ENCODE results near the gene EPB41L5.
"Not testable (repeated sequence)": the region's sequence is repeated elsewhere in the genome, so short reads cannot be mapped to it uniquely, and the experiment has no call there.

Gene EPB41L5

DNA sequence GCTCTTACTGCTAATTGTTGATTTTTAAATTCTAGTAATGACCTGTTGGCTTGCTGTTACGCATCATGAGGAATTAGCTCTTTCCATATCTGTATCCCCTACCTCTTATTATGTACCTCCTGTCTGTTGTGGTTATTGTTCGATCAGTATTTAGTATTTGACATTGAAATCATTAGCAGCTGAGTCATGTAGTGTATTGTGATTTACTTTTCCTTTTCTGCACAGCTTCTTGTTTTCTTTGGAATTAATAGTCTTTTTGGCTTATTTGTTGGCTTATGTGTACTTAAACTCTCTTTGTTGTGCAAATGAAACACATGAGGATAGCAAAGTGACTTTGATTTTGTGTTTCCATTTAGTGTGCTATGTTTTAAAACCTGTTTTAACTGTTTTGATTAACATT lies 4.3 kb downstream of the EPB41L5 start:
- Mint-ChIP-seq H3K27ac (no peak overlapping the region), H3K9me3 (no peaks in the 10 kb centered on the region), H3K4me1 (ENCODE audit: low read depth) (peaks cover 17% of the 10 kb centered on the region), H3K4me3 (no peak overlapping the region), H3K27me3 (no peaks in the 10 kb centered on the region), H3K36me3 (ENCODE audit: low read depth) (peaks cover 5% of the 10 kb centered on the region)

DNA sequence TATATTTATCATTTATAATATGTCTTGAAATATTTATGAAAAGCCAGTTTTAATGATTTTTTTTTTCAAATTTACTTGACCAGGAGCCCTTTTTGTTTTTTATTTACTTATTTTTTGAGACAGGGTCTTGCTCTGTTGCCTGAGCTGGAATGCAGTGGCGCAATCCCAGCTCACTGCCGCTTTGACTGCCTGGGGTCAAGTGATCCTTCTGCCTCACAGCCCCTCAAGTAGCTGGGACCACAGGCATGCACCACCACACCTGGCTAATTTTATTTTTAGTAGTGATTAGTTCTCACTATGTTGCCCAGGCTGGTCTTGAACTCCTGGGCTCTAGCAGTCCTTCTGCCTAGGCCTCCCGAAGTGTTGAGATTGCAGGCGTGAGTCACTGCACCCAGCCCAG lies 5.7 kb downstream of the EPB41L5 start:
- Mint-ChIP-seq H3K9me3 (peaks cover under 1% of the 10 kb centered on the region), H3K27ac (no peak overlapping the region), H3K27me3 (no peaks in the 10 kb centered on the region), H3K36me3 (ENCODE audit: low read depth) (peaks cover 14% of the 10 kb centered on the region), H3K4me1 (ENCODE audit: low read depth) (peaks cover 11% of the 10 kb centered on the region), H3K4me3 (no peak overlapping the region)

DNA sequence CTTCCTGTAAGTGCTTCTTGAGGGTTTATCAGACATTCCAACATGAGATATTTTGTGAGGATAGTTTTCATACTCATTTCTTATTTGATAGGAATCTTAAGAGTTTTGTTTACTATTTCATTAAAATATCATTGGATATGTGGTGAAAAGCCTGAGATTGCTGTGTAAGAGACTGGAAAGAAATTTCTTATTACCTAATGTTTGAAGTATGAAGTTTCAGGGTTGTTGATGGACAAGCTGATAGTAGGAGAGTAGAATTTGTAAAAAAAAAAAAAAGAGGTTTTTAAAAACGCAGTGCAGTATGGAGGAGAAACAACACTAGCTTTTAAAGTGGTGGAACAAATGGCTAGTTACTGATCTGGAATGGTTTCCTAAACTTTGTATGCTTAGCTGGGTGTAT lies 7.7 kb downstream of the EPB41L5 start:
- Mint-ChIP-seq H3K9me3 (peaks cover 11% of the 10 kb centered on the region), H3K4me3 (no peak overlapping the region), H3K27me3 (no peaks in the 10 kb centered on the region), H3K36me3 (ENCODE audit: low read depth) (peaks cover 24% of the 10 kb centered on the region), H3K27ac (no peak overlapping the region), H3K4me1 (ENCODE audit: low read depth) (no peaks in the 10 kb centered on the region)

DNA sequence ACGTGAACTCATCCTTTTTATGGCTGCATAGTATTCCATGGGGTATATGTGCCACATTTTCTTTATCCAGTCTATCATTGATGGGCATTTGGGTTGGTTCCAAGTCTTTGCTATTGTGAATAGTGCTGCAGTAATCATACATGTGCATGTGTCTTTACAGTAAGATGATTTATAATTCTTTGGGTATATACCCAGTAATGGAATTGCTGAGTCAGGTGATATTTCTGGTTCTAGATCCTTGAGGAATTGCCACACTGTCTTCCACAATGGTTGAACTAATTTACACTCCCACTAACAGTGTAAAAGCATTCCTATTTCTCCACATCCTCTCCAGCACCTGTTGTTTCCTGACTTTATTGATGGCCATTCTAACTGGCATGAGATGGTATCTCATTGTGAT lies 9.6 kb downstream of the EPB41L5 start:
- H3K27ac Mint-ChIP-seq; H3K4me3 Mint-ChIP-seq; H3K4me1 Mint-ChIP-seq (ENCODE audit: low read depth); H3K27me3 Mint-ChIP-seq: not testable (repeated sequence)
- Mint-ChIP-seq H3K36me3 (ENCODE audit: low read depth) (peaks cover 24% of the 10 kb centered on the region), H3K9me3 (peaks cover 11% of the 10 kb centered on the region)

DNA sequence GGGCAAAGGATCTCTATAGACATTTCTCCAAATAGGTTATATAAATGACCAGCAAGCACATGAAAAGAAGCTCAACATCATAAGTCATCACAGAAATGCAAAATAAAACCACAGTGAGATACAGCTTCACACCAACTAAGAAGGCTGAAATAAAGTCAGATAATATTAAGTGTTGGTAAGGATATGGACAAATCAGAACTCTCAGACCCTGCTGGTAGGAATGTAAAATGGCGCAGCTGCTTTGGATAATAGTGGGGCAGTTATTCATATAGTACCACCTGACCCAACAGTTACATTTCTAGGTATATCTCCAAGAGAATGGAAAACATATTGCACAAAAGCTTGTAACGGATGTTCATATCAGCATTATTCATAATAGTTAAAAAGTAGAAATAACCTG lies 14.0 kb downstream of the EPB41L5 start:
- Mint-ChIP-seq H3K4me1 (ENCODE audit: low read depth) (no peaks in the 10 kb centered on the region), H3K4me3 (no peak overlapping the region), H3K27ac (no peak overlapping the region), H3K27me3 (no peaks in the 10 kb centered on the region), H3K9me3 (peaks cover 11% of the 10 kb centered on the region), H3K36me3 (ENCODE audit: low read depth) (peaks cover 19% of the 10 kb centered on the region)

DNA sequence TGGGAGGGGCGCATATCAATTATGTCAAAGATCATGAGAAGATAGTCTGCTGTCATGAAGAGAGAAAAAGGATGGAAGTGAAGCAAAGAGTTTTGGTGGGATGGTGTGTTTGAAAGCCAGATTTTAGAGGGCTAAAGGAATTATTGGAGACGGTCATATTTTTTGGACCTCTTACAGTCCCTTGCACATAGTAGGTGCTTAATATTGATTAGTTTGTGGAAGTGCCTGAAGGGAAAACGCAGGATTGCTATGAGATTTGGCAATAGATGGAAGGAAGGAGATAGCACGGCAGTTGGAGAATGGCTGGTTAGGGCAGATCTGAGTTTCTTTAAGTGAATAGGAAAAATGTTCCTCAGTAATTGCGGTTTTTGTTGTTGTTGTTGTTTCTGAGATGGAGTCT lies 15.9 kb downstream of the EPB41L5 start:
- peaks cover 7% of the 10 kb centered on the region for H3K9me3 Mint-ChIP-seq
- H3K4me1 Mint-ChIP-seq (ENCODE audit: low read depth) = no peaks in the 10 kb centered on the region
- peaks cover 10% of the 10 kb centered on the region for H3K36me3 Mint-ChIP-seq (ENCODE audit: low read depth)
- H3K27me3 Mint-ChIP-seq = no peaks in the 10 kb centered on the region
- no peak overlapping the region for H3K4me3 Mint-ChIP-seq
- H3K27ac Mint-ChIP-seq = no peak overlapping the region

DNA sequence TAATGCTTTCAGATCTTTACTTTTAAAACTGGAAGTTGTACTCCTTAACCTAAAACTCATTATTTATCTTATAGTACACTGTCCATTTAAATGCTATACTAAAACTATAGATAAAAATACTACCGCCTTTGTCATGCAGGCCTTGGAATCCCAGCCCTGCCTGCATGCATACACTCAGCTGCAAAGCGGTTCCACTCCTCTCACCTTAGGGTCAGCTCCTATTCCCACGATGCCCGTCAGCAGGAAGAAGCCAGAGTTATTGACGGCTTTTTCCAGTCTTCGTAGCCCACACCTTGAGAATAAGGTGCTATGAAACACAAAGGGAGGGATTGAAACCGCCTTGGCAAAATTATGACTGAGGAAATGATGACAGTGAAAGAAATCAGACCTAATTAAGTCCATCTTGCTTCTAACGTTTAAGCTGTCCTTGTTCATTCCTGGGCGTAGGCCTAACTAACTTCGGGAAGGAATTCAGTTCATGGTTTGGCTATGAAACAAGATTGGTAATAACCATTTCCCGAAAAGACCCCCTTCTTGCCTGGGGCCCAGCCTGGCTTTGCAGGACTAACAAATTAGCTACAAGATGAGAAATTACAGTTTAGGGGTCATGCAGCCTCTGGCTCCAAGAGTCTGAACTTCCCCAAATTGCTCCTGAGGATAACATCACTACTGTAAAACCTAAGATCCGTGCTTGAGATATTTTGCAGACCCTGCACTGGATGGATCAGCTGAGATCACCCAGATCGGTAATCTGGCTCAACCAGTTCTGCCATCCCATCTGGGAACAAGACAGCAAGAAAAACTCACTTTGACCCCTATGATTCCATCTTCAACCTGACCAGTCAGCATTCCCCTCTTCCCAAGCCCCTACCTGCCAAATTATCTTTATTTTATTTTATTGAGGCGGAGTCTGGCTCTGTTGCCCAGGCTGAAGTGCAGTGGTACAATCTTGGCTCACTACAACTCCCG lies 17.1 kb downstream of the EPB41L5 start:
- no peak overlapping the region for H3K4me3 Mint-ChIP-seq
- H3K27ac Mint-ChIP-seq = no peak overlapping the region
- H3K36me3 Mint-ChIP-seq (ENCODE audit: low read depth) = peaks cover 5% of the 10 kb centered on the region
- peaks cover 5% of the 10 kb centered on the region for H3K9me3 Mint-ChIP-seq
- no peaks in the 10 kb centered on the region for H3K27me3 Mint-ChIP-seq
- H3K4me1 Mint-ChIP-seq (ENCODE audit: low read depth) = no peaks in the 10 kb centered on the region

DNA sequence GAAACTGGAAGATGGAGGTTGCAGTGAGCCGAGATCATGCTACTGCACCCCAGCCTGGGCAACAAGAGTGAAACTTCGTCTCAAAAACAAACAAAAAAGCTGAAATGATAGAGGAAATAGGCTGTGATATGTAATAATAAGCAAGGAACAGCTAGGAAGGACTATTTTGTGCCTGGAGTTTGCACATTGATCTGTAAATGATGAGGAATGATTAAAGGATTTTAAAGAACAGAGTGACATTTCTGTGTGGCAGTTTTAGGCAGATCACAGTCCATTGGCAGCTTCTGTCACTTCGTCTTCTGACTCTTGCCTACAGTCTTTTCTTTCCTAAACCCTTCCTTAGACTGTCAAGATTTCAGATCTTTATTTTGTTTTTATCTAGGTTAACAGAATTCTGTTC lies 19.4 kb downstream of the EPB41L5 start:
- Mint-ChIP-seq H3K9me3 (no peaks in the 10 kb centered on the region), H3K27ac (no peak overlapping the region), H3K4me3 (no peak overlapping the region), H3K36me3 (ENCODE audit: low read depth) (no peaks in the 10 kb centered on the region), H3K4me1 (ENCODE audit: low read depth) (no peaks in the 10 kb centered on the region), H3K27me3 (no peaks in the 10 kb centered on the region)

DNA sequence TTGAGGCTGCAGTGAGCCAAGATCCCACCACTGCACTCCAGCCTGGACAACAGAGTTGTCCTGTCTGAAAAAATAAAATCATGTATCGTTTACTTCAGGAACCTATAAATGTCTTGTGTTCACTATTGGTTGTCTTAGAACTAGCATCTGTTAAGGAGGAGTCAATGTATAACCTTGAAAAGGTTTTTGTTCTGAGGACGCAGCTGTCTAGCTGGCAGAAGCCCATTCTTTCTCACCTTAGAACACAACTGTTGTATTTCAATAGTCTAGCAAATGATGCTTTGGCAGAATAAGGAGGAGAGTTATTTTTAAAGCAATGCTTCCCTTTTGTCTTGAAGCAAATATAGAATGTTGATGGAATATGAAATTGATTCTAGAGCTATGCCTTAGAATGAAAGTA lies 21.1 kb downstream of the EPB41L5 start:
- Mint-ChIP-seq H3K27me3 (no peaks in the 10 kb centered on the region), H3K27ac (no peak overlapping the region), H3K4me3 (no peak overlapping the region), H3K36me3 (ENCODE audit: low read depth) (peaks cover 3% of the 10 kb centered on the region), H3K9me3 (no peaks in the 10 kb centered on the region), H3K4me1 (ENCODE audit: low read depth) (peaks cover 3% of the 10 kb centered on the region)

DNA sequence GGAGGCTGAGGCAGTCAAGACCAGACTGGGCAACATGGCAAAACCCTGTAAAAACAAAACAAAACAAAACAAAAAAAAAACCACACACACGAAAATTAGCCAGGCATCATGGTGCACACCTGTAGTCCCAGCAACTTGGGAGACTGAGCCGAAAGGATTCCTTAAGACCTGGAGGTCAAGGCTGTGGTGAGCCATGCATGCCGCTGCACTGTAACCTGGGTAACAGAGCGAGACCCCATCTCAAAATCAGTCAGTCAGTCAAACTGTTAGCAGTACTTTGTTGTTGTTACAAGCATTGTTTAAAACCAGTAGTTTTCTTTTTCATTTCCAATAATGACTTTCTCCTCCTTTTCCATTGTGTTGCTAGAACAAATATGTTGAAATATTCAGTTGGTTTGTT lies 21.7 kb downstream of the EPB41L5 start:
- Mint-ChIP-seq H3K4me1 (ENCODE audit: low read depth) (peaks cover 6% of the 10 kb centered on the region), H3K9me3 (no peaks in the 10 kb centered on the region), H3K36me3 (ENCODE audit: low read depth) (peaks cover 5% of the 10 kb centered on the region), H3K27ac (no peak overlapping the region), H3K27me3 (no peaks in the 10 kb centered on the region), H3K4me3 (no peak overlapping the region)

DNA sequence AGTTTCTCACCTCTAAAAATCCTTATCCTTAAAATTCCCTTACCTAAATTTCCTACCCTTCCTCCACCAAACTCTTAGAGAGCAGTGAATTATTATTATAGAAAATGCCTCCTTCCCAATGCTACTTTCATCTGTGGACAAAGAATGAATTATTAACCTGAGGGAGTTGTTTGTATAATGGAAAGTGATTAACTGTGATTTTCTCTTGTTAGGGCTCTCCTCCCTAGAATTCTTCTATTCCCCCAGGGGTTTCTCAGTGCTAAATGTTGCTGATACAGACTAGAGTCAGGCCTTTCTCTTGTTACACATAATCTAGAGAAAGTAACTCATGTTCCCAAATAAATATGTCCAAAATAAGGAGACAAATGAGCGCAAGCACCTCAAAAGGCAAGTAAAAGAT lies 23.3 kb downstream of the EPB41L5 start:
- H3K4me1 Mint-ChIP-seq (ENCODE audit: low read depth) = peaks cover 6% of the 10 kb centered on the region
- H3K27ac Mint-ChIP-seq = no peak overlapping the region
- no peaks in the 10 kb centered on the region for H3K9me3 Mint-ChIP-seq
- H3K27me3 Mint-ChIP-seq = no peaks in the 10 kb centered on the region
- no peak overlapping the region for H3K4me3 Mint-ChIP-seq
- peaks cover 5% of the 10 kb centered on the region for H3K36me3 Mint-ChIP-seq (ENCODE audit: low read depth)

DNA sequence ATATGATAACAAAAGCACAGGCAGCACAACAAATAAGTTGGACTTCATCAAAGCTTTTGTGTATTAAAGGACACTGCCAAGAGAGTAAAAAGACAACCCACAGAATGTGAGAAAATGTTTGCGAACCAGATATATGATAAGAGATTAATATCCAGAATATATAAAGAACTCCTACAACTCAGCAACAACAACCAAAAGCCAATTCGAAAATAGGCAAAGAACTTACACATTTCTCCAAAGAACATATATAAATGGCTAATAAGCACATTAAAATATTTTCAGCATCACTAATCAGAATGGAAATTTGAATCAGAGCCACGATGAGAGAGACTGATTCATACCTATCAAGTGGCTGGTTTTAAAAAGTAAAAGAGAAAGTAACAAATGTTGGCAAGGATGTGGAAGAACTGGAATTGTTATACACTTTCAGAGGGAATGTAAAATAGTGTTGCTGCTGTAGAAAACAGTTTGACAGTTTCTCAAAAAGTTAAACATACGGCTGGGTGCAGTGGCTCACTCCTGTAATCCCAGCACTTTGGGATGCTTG lies 25.2 kb downstream of the EPB41L5 start:
- peaks cover 6% of the 10 kb centered on the region for H3K4me1 Mint-ChIP-seq (ENCODE audit: low read depth)
- no peak overlapping the region for H3K4me3 Mint-ChIP-seq
- no peaks in the 10 kb centered on the region for H3K9me3 Mint-ChIP-seq
- H3K36me3 Mint-ChIP-seq (ENCODE audit: low read depth) = peaks cover 11% of the 10 kb centered on the region
- H3K27me3 Mint-ChIP-seq = no peaks in the 10 kb centered on the region
- H3K27ac Mint-ChIP-seq = no peak overlapping the region

DNA sequence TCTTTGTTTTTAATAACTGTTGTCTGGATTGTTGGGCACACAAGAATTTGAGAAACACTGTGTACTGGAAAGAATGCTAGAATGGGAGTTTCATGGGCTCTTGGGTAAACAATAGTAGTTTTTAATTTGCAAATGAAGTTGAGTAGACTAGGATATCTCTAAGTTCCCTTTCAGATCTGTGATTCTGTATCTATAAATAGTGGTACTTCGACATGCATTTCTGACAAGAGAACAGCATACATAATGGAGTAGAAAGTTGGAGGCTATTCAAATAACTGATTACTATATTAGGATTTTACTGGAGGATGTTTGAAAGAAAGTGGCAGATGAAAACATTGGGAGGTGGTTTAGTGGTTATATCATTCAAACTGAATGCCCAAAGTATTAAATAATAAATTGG lies 29.5 kb downstream of the EPB41L5 start:
- H3K36me3 Mint-ChIP-seq (ENCODE audit: low read depth) = peaks cover 24% of the 10 kb centered on the region
- no peak overlapping the region for H3K4me3 Mint-ChIP-seq
- H3K27me3 Mint-ChIP-seq = no peaks in the 10 kb centered on the region
- H3K9me3 Mint-ChIP-seq = peaks cover 9% of the 10 kb centered on the region
- peaks cover 15% of the 10 kb centered on the region for H3K4me1 Mint-ChIP-seq (ENCODE audit: low read depth)
- H3K27ac Mint-ChIP-seq = no peak overlapping the region

DNA sequence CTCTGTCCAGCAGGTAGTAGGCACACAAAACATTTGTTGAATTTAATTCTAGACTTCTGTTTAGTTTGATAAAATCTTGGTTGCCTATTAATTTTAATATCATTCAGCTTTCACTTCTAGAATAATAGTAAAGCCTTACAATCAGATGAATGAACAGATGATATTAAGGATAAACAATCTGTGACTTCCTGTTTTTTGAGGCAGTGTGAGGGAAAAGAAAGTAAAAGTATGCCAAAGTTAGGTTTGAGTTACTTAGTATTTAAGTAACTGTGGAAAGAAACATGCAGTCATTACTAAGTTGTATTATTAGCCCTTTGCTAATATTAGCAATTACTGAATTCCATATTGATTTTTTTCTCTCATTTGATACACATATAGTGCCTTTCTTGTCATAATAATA lies 31.5 kb downstream of the EPB41L5 start:
- peaks cover 9% of the 10 kb centered on the region for H3K9me3 Mint-ChIP-seq
- no peak overlapping the region for H3K4me3 Mint-ChIP-seq
- H3K27ac Mint-ChIP-seq = no peak overlapping the region
- peaks cover 9% of the 10 kb centered on the region for H3K4me1 Mint-ChIP-seq (ENCODE audit: low read depth)
- no peaks in the 10 kb centered on the region for H3K27me3 Mint-ChIP-seq
- peaks cover 36% of the 10 kb centered on the region for H3K36me3 Mint-ChIP-seq (ENCODE audit: low read depth)

DNA sequence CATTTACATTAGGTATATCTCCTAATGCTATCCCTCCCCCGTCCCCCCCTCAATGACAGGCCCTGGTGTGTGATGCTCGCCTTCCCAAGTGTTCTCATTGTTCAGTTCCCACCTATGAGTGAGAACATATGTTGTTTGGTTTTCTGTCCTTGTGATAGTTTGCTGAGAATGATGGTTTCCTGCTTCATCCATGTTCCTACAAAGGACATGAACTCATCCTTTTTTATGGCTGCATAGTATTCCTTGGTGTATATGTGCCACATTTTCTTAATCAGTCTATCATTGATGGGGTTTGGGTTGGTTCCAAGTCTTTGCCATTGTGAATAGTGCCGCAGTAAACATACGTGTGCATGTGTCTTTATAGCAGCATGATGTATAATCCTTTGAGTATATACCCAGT lies 32.9 kb downstream of the EPB41L5 start:
- not testable (repeated sequence) for H3K4me1 Mint-ChIP-seq (ENCODE audit: low read depth); H3K27ac Mint-ChIP-seq; H3K27me3 Mint-ChIP-seq; H3K4me3 Mint-ChIP-seq
- peaks cover 12% of the 10 kb centered on the region for H3K9me3 Mint-ChIP-seq
- H3K36me3 Mint-ChIP-seq (ENCODE audit: low read depth) = peaks cover 47% of the 10 kb centered on the region

DNA sequence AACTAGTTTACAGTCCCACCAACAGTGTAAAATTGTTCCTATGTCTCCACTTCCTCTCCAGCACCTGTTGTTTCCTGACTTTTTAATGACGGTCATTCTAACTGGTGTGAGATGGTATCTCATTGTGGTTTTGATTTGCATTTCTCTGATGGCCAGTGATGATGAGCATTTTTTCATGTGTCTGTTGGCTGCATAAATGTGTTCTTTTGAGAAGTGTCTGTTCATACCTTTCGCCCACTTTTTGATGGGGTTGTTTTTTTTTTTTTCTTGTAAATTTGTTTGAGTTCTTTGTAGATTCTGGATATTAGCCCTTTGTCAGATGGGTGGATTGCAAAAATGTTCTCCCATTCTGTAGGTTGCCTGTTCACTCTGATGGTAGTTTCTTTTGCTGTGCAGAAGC lies 33.4 kb downstream of the EPB41L5 start:
- Mint-ChIP-seq H3K9me3 (peaks cover 12% of the 10 kb centered on the region), H3K36me3 (ENCODE audit: low read depth) (peaks cover 47% of the 10 kb centered on the region)
- H3K27me3 Mint-ChIP-seq; H3K4me1 Mint-ChIP-seq (ENCODE audit: low read depth); H3K27ac Mint-ChIP-seq; H3K4me3 Mint-ChIP-seq: not testable (repeated sequence)

Measured in stimulated activated naive CD8-positive, alpha-beta T cell treated with anti-CD3 and anti-CD28 coated beads, Interleukin-15, Interleukin-2, amounts not matched to agents 100 ng/mL and 50 ng/mL, for 24 hours (primary cell).